CD4-positive, alpha-beta T cell (primary cell): ENCODE results near the gene SLAMF1. TPM values are rescaled to one million over a fixed set of nuclear protein-coding genes. Genes with fewer than 3 reads are reported as not detected.

Source experiments
- ATAC-seq: fragments of 200-7000 bp; cut with Tn5 transposase; one replicate; pipeline ENCODE4 v1.10.0; 2022; ENCODE audit warnings: mild to moderate bottlenecking; ENCODE audit not compliant: poor library complexity
- CTCF ChIA-PET: fragments of 350-600 bp; sonication (Branson Sonifier 250); formaldehyde crosslinking; loops from one replicate; lab custom pipeline; 2021; ENCODE audit warnings: antibody characterized with exemption, inconsistent platforms; lab: Charles Lee
- POLR2A ChIA-PET: fragments of 350-600 bp; sonication (Branson Sonifier 250); formaldehyde crosslinking; loops from one replicate; lab custom pipeline; 2021; ENCODE audit warnings: antibody characterized with exemption, inconsistent platforms; lab: Charles Lee
- DNase-seq, 14 experiments: peaks; one replicate each; pipeline ENCODE4 v3.0.0-alpha.2; 2013 to 2020; ENCODE audit warnings: mixed read lengths in 2 of 14
- H3K27ac ChIP-seq, 2 donors: one replicate each; pipeline versions ENCODE4 v1.5.1 to v1.7.0; 2013; ENCODE audit warnings: low read length in 2 of 2, low read depth in 1 of 2, mild to moderate bottlenecking in 1 of 2
- H3K27me3 ChIP-seq, 2 experiments: 1 replicate in 1 of 2; 2 replicates in 1 of 2; pipeline versions ENCODE4 v1.6.1 to v1.7.0; 2013; ENCODE audit warnings: low read length in 2 of 2, control low read depth in 1 of 2, mild to moderate bottlenecking in 1 of 2, moderate library complexity in 1 of 2; ENCODE audit not compliant: insufficient read depth in 2 of 2, control insufficient read depth in 1 of 2
- H3K36me3 ChIP-seq: one replicate; pipeline ENCODE4 v1.6.1; 2013; ENCODE audit warnings: low read length, control low read depth; ENCODE audit not compliant: insufficient read depth
- H3K4me1 ChIP-seq: one replicate; pipeline ENCODE4 v1.6.1; 2013; ENCODE audit warnings: low read length, control low read depth; ENCODE audit not compliant: insufficient read depth
- H3K4me3 ChIP-seq: one replicate; pipeline ENCODE4 v1.5.1; 2013; ENCODE audit warnings: mild to moderate bottlenecking, low read length, moderate library complexity
- H3K9me3 ChIP-seq, 2 experiments: 1 replicate in 1 of 2; 2 replicates in 1 of 2; pipeline versions ENCODE4 v1.6.1 to v1.7.0; 2013; ENCODE audit warnings: low read length in 2 of 2, mild to moderate bottlenecking in 2 of 2, control low read depth in 1 of 2, moderate library complexity in 1 of 2; ENCODE audit not compliant: control insufficient read depth in 1 of 2, insufficient read depth in 1 of 2
- H3K27ac Mint-ChIP-seq: one replicate; pipeline ENCODE4 v1.8.0; 2020; ENCODE audit warnings: mixed read lengths
- H3K27me3 Mint-ChIP-seq: one replicate; pipeline ENCODE4 v1.8.0; 2021; ENCODE audit warnings: mixed read lengths
- H3K36me3 Mint-ChIP-seq: one replicate; pipeline ENCODE4 v1.8.0; 2021; ENCODE audit warnings: low read depth, mixed read lengths
- H3K4me1 Mint-ChIP-seq: one replicate; pipeline ENCODE4 v1.8.0; 2021; ENCODE audit warnings: low read depth, mixed read lengths
- H3K4me3 Mint-ChIP-seq: one replicate; pipeline ENCODE4 v1.8.0; 2020; ENCODE audit warnings: mild to moderate bottlenecking, mixed read lengths
- H3K9me3 Mint-ChIP-seq: one replicate; pipeline ENCODE4 v1.8.0; 2020; ENCODE audit warnings: mixed read lengths
- CTCF ChIP-seq: fragments of 200-600 bp; IDR thresholded peaks from one replicate; pipeline ENCODE4 v1.8.0; 2022; ENCODE audit warnings: antibody characterized with exemption, mild to moderate bottlenecking
- intact Hi-C, 2 experiments: fragments of 100-400 bp; cut with DNase I in 1 of 2; cut with micrococcal nuclease in 1 of 2; formaldehyde crosslinking; loops; one replicate each; pipeline versions ENCODE4 v1.15.1 to v1.9.0; 2023 to 2025; cut with DNase I, micrococcal nuclease
- total RNA-seq, 174 experiments: library from RNA in 2 of 174; stranded (reverse) in 2 of 174; gene quantifications; one replicate each; pipeline ENCODE4 v1.2.3 and lab custom pipeline; 2021 to 2026

SLAMF1 gene
- total RNA-seq, 2 experiments from 2014 or later: 39.4 to 39.8 TPM

DNA sequence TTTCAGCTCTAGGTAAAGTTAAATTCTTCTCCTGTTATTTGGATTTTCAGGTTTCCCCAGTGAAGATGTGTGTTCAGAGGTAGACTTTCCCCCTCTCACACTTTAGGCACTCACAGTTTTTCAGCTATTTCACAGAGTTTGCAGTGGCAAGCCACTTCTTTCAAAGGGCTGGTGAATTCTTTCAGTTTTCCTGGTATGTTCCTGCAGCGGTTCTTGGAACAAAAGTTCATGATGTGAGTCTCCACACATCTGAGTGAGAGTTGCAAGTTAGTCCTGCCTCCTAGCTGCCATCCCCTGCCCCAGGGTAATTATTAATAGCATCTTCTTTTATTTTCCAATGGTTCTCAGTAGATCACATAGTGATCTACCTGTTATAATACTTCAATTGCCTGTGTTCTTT, 40.2 kb downstream of the SLAMF1 start:
- H3K9me3 ChIP-seq: peaks cover 5% of the 10 kb centered on the region in 2 experiments
- H3K4me3 ChIP-seq: no peak overlapping the region
- ATAC-seq (no peak), DNase-seq (no peak)
- no peaks in the 10 kb centered on the region for H3K27me3 ChIP-seq
- peak overlapping the region; percentile 28 for H3K4me3 Mint-ChIP-seq
- intact Hi-C loops: loop anchor here (1.0 to 10.0 kb wide), 9 partner anchors 62 to 414 kb away; partner anchors contain the start of genes CASQ1 (in 2 of the 2), COPA (in 1 of the 2) and NCSTN (in 1 of the 2)
- no peak for TF ChIP-seq CTCF
- peak overlapping the region; percentile 67 for H3K27ac Mint-ChIP-seq
- H3K27ac ChIP-seq: no peak overlapping the region
- H3K9me3 Mint-ChIP-seq: peaks cover 10% of the 10 kb centered on the region
- H3K36me3 ChIP-seq: peaks cover 42% of the 10 kb centered on the region
- H3K36me3 Mint-ChIP-seq: peaks cover 59% of the 10 kb centered on the region
- H3K4me1 Mint-ChIP-seq: peaks cover 45% of the 10 kb centered on the region
- ChIA-PET POLR2A (interaction anchor here (0.7 to 5.3 kb wide), 6 partner anchors 28 to 230 kb away, joined by 3 to 21 read pairs (median 4); partner anchors contain the start of gene CD84), CTCF (interaction anchor here (0.6 to 2.3 kb wide), 28 partner anchors 12 to 315 kb away, joined by 3 to 15 read pairs (median 4); partner anchors contain the start of gene SLAMF6)
- peaks cover 29% of the 10 kb centered on the region for H3K4me1 ChIP-seq
- H3K27me3 Mint-ChIP-seq: no peaks in the 10 kb centered on the region

- H3K4me3 Mint-ChIP-seq: no peak overlapping the region
- DNase-seq: no peak
- H3K4me1 Mint-ChIP-seq: peaks cover 39% of the 10 kb centered on the region
Observed at GRCh38 chr1:160605792-160606479, 40.9 kb downstream of the SLAMF1 start.

More at GRCh38 chr1:160605792-160606479, 40.9 kb downstream of the SLAMF1 start:
- Mint-ChIP-seq H3K27ac (peak overlapping the region; percentile 67), H3K36me3 (peaks cover 55% of the 10 kb centered on the region), H3K9me3 (peaks cover 15% of the 10 kb centered on the region), H3K27me3 (no peaks in the 10 kb centered on the region)
- no peak for ATAC-seq
- H3K36me3 ChIP-seq: peaks cover 36% of the 10 kb centered on the region
- H3K4me1 ChIP-seq: peaks cover 29% of the 10 kb centered on the region
- no peak for TF ChIP-seq CTCF
- H3K27ac ChIP-seq: no peak overlapping the region
- H3K4me3 ChIP-seq: no peak overlapping the region
- no peaks in the 10 kb centered on the region for H3K27me3 ChIP-seq
- H3K9me3 ChIP-seq: peaks cover 5% of the 10 kb centered on the region in 2 experiments
- POLR2A ChIA-PET: interaction anchor here (0.6 to 5.3 kb wide), 7 partner anchors 27 to 229 kb away, joined by 3 to 21 read pairs (median 4); partner anchors contain the start of genes CD84 and SLAMF6
- intact Hi-C loops: loop anchor here (1.0 to 10.0 kb wide), 5 partner anchors 61 to 414 kb away; partner anchors contain the start of gene CASQ1 (in 2 of the 2)
- CTCF ChIA-PET: interaction anchor here (0.8 to 1.8 kb wide), 12 partner anchors 13 to 229 kb away, joined by 3 to 15 read pairs (median 4); no protein-coding TSS in a partner anchor
